ENCODE measurements around the gene USP20. TPM values are rescaled to one million over a fixed set of nuclear protein-coding genes. Genes with fewer than 3 reads are reported as not detected.

Gene USP20
- total RNA-seq, 1 experiment from 2014 or later = 16.8 TPM

- ChIA-PET CTCF (no interaction called here), POLR2A (no interaction called here), RAD21 (ENCODE audit: low non-redundant PET in 1 of 2, low total read pairs in 2 of 2, uncharacterized antibody in 2 of 2, unreplicated experiment in 2 of 2) (no interaction called here)
- TF ChIP-seq SRF (IDR thresholded peaks at IDR 0.05; ENCODE audit: low read depth) (no peak), FOSL1 (IDR thresholded peaks at IDR 0.05; ENCODE audit: low read depth) (no peak), CTCF (IDR thresholded peaks at IDR 0.05 in 2 of 3, conservative IDR thresholded peaks at IDR 0.05 in 1 of 3; ENCODE audit: borderline replicate concordance in 1 of 3, insufficient read depth in 1 of 3, low read depth in 2 of 3, low read length in 2 of 3) (no peak), ZBTB33 (IDR thresholded peaks at IDR 0.05; ENCODE audit: extremely low read depth, insufficient replicate concordance, low read length) (no peak), ZNF274 (IDR thresholded peaks at IDR 0.05; ENCODE audit: low read depth, low read length) (no peak), YY1 (IDR thresholded peaks at IDR 0.05; ENCODE audit: extremely low read depth, insufficient replicate concordance, low read depth, low read length) (no peak), ATF3 (IDR thresholded peaks at IDR 0.05) (no peak), POLR2A (IDR thresholded peaks at IDR 0.05; ENCODE audit: borderline replicate concordance, extremely low read depth, insufficient read depth, insufficient read length) (no peak)
- peaks cover 18 to 31% of the 10 kb centered on the region in 2 experiments for H3K4me1 ChIP-seq (ENCODE audit: control insufficient read depth in 1 of 2, insufficient read depth in 2 of 2, low read length in 2 of 2)
- BruUV-seq (replicated peaks) = no TSS peak
- H2AFZ ChIP-seq (ENCODE audit: low read depth, low read length, poor library complexity, severe bottlenecking) = no peak overlapping the region
- H3K4me2 ChIP-seq (ENCODE audit: low read length) = no peak overlapping the region
- H4K20me1 ChIP-seq (ENCODE audit: insufficient read depth) = no peaks in the 10 kb centered on the region
- ATAC-seq = no peak
- no peaks in the 10 kb centered on the region for H3K9me2 ChIP-seq (ENCODE audit: insufficient read depth)
- no peak overlapping the region for H3K27ac ChIP-seq (ENCODE audit: low read depth, low read length)
- no peaks in the 10 kb centered on the region for H3K9me3 ChIP-seq (ENCODE audit: control insufficient read depth in 1 of 2, insufficient read depth in 1 of 2, low read depth in 1 of 2, low read length in 2 of 2)
- no peaks in the 10 kb centered on the region for H3K79me2 ChIP-seq (ENCODE audit: insufficient read depth, low read length)
- intact Hi-C loops (cut with micrococcal nuclease) = no loop called here
- no peak overlapping the region for H3K4me3 ChIP-seq (replicated peaks in 1 of 2; ENCODE audit: low read depth in 1 of 2, low read length in 2 of 2)
- no peaks in the 10 kb centered on the region for H3K36me3 ChIP-seq (ENCODE audit: control insufficient read depth in 1 of 2, insufficient read depth in 2 of 2, low read length in 2 of 2)
- no peaks in the 10 kb centered on the region for H3K27me3 ChIP-seq (ENCODE audit: insufficient read depth, low read length)
- no peak for DNase-seq (ENCODE audit: low read depth, low spot score)
- H3K9ac ChIP-seq (ENCODE audit: low read length) = no peak overlapping the region
Measured at GRCh38 chr9:129907201-129907600, 71.9 kb downstream of the USP20 start.

Data from HCT116 (cell line).